ENCODE results near the gene MCHR1.
"Not testable (repeated sequence)": the region's sequence is repeated elsewhere in the genome, so short reads cannot be mapped to it uniquely, and the experiment has no call there.

The MCHR1 gene

GRCh38 chr22:40642316-40642715, 37.0 kb upstream of the MCHR1 start:
- Histone ChIP-seq H3K4me3 (ENCODE audit: low read length) (no peak overlapping the region), H3K9me3 (ENCODE audit: control insufficient read depth, low read length) (no peaks in the 10 kb centered on the region), H3K4me1 (ENCODE audit: control insufficient read depth, insufficient read depth, low read length) (peaks cover 31% of the 10 kb centered on the region), H3K9ac (ENCODE audit: low read length) (no peak overlapping the region), H3K36me3 (ENCODE audit: control insufficient read depth, insufficient read depth, low read length) (no peaks in the 10 kb centered on the region), H3K27me3 (ENCODE audit: control insufficient read depth, insufficient read depth, low read length) (no peaks in the 10 kb centered on the region)

DNA sequence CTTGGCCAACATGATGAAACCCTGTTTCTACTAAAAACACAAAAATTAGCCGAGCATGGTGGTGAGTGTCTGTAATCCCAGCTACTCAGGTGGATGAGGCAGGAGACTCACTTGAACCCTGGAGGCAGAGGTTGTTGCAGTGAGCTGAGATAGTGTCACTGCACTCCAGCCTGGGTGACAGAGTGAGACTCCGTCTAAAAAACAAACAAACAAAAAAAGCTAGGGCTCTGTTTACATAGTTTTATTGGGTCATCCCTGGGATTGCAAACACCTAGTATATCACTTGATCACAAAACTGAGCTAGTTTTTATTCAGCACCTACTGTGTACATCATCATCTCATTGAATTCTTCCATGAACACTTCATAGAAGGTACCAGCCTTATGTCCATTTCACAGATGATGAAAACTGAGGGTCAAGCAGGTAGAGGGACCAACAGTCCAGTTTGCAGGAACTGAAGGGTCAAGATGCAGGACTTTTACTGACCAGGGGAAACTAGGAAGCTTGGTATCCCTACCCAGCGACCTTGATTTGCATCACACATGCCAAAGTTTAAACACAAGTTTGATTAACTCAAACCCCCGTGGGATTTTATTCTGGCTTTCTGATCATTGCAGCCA, 33.6 kb upstream of the MCHR1 start:
- Histone ChIP-seq H3K4me3 (ENCODE audit: low read length) (no peak overlapping the region), H3K9ac (ENCODE audit: low read length) (peak overlapping the region; percentile 60), H3K27me3 (ENCODE audit: control insufficient read depth, insufficient read depth, low read length) (no peaks in the 10 kb centered on the region), H3K9me3 (ENCODE audit: control insufficient read depth, low read length) (no peaks in the 10 kb centered on the region), H3K4me1 (ENCODE audit: control insufficient read depth, insufficient read depth, low read length) (peaks cover 23% of the 10 kb centered on the region), H3K36me3 (ENCODE audit: control insufficient read depth, insufficient read depth, low read length) (no peaks in the 10 kb centered on the region)

GRCh38 chr22:40648386-40648785, 30.9 kb upstream of the MCHR1 start:
- Histone ChIP-seq H3K4me3 (ENCODE audit: low read length) (no peak overlapping the region), H3K27me3 (ENCODE audit: control insufficient read depth, insufficient read depth, low read length) (no peaks in the 10 kb centered on the region), H3K9ac (ENCODE audit: low read length) (no peak overlapping the region), H3K9me3 (ENCODE audit: control insufficient read depth, low read length) (no peaks in the 10 kb centered on the region), H3K4me1 (ENCODE audit: control insufficient read depth, insufficient read depth, low read length) (peaks cover 30% of the 10 kb centered on the region), H3K36me3 (ENCODE audit: control insufficient read depth, insufficient read depth, low read length) (no peaks in the 10 kb centered on the region)

DNA sequence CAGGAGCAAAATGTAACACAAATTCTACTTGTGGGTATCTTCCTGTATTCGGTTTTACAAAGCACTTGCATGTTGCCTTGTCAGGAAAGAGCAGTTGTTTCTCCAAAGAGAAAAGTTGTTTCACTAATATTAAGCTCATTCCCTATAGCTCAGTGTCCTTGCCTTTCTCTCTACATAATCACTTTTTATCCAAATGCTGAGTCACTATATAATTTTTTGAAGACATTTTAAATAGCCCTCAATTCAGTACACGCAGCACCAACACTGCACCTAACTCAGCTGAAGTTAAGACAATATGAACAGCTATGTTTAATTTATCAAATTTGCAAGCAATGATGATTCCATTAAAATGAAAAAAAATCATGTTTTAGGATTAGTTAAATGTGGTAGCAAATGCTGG, 28.2 kb upstream of the MCHR1 start:
- no peaks in the 10 kb centered on the region for H3K9me3 ChIP-seq (ENCODE audit: control insufficient read depth, low read length)
- H3K4me1 ChIP-seq (ENCODE audit: control insufficient read depth, insufficient read depth, low read length), result peaks cover 19% of the 10 kb centered on the region
- H3K27me3 ChIP-seq (ENCODE audit: control insufficient read depth, insufficient read depth, low read length), result no peaks in the 10 kb centered on the region
- H3K9ac ChIP-seq (ENCODE audit: low read length), result peak overlapping the region; percentile 91
- no peaks in the 10 kb centered on the region for H3K36me3 ChIP-seq (ENCODE audit: control insufficient read depth, insufficient read depth, low read length)
- peak overlapping the region; percentile 68 for H3K4me3 ChIP-seq (ENCODE audit: low read length)

GRCh38 chr22:40651563-40652501, 27.5 kb upstream of the MCHR1 start:
- H3K4me1 ChIP-seq (ENCODE audit: control insufficient read depth, insufficient read depth, low read length), result peaks cover 18% of the 10 kb centered on the region
- peak overlapping the region; percentile 68 for H3K4me3 ChIP-seq (ENCODE audit: low read length)
- no peaks in the 10 kb centered on the region for H3K9me3 ChIP-seq (ENCODE audit: control insufficient read depth, low read length)
- no peaks in the 10 kb centered on the region for H3K36me3 ChIP-seq (ENCODE audit: control insufficient read depth, insufficient read depth, low read length)
- H3K9ac ChIP-seq (ENCODE audit: low read length), result peak overlapping the region; percentile 91
- no peaks in the 10 kb centered on the region for H3K27me3 ChIP-seq (ENCODE audit: control insufficient read depth, insufficient read depth, low read length)

DNA sequence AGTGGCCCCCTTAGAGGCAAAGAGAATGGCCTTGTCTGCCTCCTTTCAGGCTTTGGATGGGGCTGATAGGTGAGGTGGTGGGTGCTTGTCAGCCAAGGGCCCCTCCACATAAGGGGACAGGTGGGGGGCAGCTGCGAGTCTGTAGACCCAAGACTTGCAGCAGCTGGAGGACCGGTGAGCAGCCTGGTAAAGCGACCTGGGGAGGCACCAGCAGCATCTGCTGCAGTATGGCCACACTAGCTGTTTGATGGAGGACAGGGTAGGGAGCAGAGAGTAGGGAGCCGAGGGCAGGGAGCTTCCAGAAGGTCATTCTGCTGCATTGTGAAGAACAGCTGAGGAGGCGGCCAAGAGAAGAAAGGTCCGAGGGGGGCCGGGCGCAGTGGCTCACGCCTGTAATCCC, 25.9 kb upstream of the MCHR1 start:
- H3K4me1 ChIP-seq (ENCODE audit: control insufficient read depth, insufficient read depth, low read length), result peaks cover 18% of the 10 kb centered on the region
- no peak overlapping the region for H3K9ac ChIP-seq (ENCODE audit: low read length)
- H3K4me3 ChIP-seq (ENCODE audit: low read length), result no peak overlapping the region
- no peaks in the 10 kb centered on the region for H3K9me3 ChIP-seq (ENCODE audit: control insufficient read depth, low read length)
- no peaks in the 10 kb centered on the region for H3K27me3 ChIP-seq (ENCODE audit: control insufficient read depth, insufficient read depth, low read length)
- no peaks in the 10 kb centered on the region for H3K36me3 ChIP-seq (ENCODE audit: control insufficient read depth, insufficient read depth, low read length)

GRCh38 chr22:40654522-40655167, 24.6 kb upstream of the MCHR1 start:
- no peak overlapping the region for H3K9ac ChIP-seq (ENCODE audit: low read length)
- H3K4me3 ChIP-seq (ENCODE audit: low read length), result no peak overlapping the region

DNA sequence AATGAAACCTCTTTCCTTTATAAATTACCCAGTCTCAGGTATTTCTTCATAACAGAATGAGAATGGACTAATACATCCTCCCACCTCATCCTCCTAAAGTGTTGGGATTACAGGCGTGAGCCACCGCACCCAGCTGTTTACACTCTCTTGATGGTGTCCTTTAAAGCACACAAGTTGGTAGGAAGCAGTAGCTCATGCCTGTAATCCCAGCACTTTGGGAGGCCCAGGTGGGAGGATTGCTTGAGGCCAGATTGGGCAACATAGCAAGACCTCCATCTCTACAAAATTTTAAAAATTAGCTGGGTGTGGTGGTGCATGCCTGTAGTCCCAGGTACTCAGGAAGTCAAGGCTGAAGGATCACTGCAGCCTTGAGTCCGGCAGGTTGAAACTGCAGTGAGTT, 23.3 kb upstream of the MCHR1 start:
- peaks cover 18% of the 10 kb centered on the region for H3K4me1 ChIP-seq (ENCODE audit: control insufficient read depth, insufficient read depth, low read length)
- not testable (repeated sequence) for H3K9me3 ChIP-seq (ENCODE audit: control insufficient read depth, low read length); H3K4me3 ChIP-seq (ENCODE audit: low read length); H3K36me3 ChIP-seq (ENCODE audit: control insufficient read depth, insufficient read depth, low read length); H3K9ac ChIP-seq (ENCODE audit: low read length); H3K27me3 ChIP-seq (ENCODE audit: control insufficient read depth, insufficient read depth, low read length)

More at GRCh38 chr22:40654522-40655167, 24.6 kb upstream of the MCHR1 start:
- no peaks in the 10 kb centered on the region for H3K27me3 ChIP-seq (ENCODE audit: control insufficient read depth, insufficient read depth, low read length)
- peaks cover 18% of the 10 kb centered on the region for H3K4me1 ChIP-seq (ENCODE audit: control insufficient read depth, insufficient read depth, low read length)
- no peaks in the 10 kb centered on the region for H3K36me3 ChIP-seq (ENCODE audit: control insufficient read depth, insufficient read depth, low read length)
- no peaks in the 10 kb centered on the region for H3K9me3 ChIP-seq (ENCODE audit: control insufficient read depth, low read length)

DNA sequence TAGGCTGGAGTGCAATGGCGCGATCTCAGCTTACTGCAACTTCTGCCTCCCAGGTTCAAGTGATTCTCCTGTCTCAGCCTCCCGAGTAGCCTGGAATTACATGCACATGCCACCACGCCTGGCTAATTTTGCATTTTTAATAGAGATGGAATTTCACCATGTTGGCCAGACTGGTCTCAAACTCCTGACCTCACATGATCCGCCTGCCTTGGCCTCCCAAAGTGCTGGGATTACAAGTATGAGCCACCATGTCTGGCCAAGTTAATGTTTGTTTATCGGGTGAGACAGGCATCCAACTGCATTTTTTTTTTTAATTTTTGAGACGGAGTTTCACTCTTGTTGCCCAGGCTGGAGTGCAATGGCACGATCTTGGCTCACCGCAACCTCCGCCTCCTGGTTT, 22.6 kb upstream of the MCHR1 start:
- not testable (repeated sequence) for H3K9me3 ChIP-seq (ENCODE audit: control insufficient read depth, low read length); H3K9ac ChIP-seq (ENCODE audit: low read length); H3K4me3 ChIP-seq (ENCODE audit: low read length); H3K36me3 ChIP-seq (ENCODE audit: control insufficient read depth, insufficient read depth, low read length); H3K27me3 ChIP-seq (ENCODE audit: control insufficient read depth, insufficient read depth, low read length)
- peaks cover 18% of the 10 kb centered on the region for H3K4me1 ChIP-seq (ENCODE audit: control insufficient read depth, insufficient read depth, low read length)

DNA sequence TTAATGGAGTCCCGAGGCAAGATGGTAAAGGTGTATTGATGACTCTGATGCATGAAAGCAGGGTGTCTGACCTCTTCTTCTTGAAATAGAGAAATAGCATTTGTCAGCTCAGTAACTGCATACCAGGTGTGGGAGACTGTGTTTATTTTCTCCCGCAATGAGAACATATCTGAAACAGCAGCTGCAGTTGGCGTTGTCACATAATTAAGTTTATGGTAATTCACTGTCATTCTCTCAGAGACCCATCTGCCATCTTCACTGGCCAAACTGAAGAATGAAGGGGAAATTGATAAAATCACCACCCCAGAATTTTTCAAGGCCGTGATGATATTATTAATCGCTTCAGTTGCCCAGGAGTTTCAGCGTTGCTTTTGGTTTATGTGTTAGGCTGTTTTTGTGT, 20.1 kb upstream of the MCHR1 start:
- Histone ChIP-seq H3K9ac (ENCODE audit: low read length) (no peak overlapping the region), H3K36me3 (ENCODE audit: control insufficient read depth, insufficient read depth, low read length) (no peaks in the 10 kb centered on the region), H3K4me3 (ENCODE audit: low read length) (no peak overlapping the region), H3K9me3 (ENCODE audit: control insufficient read depth, low read length) (no peaks in the 10 kb centered on the region), H3K27me3 (ENCODE audit: control insufficient read depth, insufficient read depth, low read length) (no peaks in the 10 kb centered on the region), H3K4me1 (ENCODE audit: control insufficient read depth, insufficient read depth, low read length) (peaks cover 8% of the 10 kb centered on the region)

DNA sequence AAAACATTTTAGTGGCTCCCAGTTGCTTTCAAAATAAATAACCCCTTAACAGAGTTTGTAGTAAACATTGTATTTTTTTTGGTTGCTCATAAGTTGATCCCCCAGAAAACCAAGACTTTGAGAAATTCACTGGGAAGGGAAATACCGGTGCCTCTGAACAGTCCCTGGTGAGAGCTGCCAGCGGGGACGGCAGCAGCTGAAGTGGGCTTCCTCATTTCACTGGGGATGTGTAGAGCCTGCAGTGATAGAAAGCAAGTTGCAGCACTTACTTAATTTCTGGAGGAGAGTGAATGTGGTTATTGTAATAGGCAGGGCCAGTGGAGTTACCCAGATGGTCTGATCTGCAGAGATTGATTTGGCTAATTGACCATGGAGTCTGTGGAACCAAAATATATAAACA, 18.6 kb upstream of the MCHR1 start:
- Histone ChIP-seq H3K36me3 (ENCODE audit: control insufficient read depth, insufficient read depth, low read length) (no peaks in the 10 kb centered on the region), H3K4me3 (ENCODE audit: low read length) (no peak overlapping the region), H3K4me1 (ENCODE audit: control insufficient read depth, insufficient read depth, low read length) (no peaks in the 10 kb centered on the region), H3K27me3 (ENCODE audit: control insufficient read depth, insufficient read depth, low read length) (no peaks in the 10 kb centered on the region), H3K9ac (ENCODE audit: low read length) (no peak overlapping the region), H3K9me3 (ENCODE audit: control insufficient read depth, low read length) (no peaks in the 10 kb centered on the region)

- no peaks in the 10 kb centered on the region for H3K27me3 ChIP-seq (ENCODE audit: control insufficient read depth, insufficient read depth, low read length)
- H3K9me3 ChIP-seq (ENCODE audit: control insufficient read depth, low read length), result no peaks in the 10 kb centered on the region
- no peaks in the 10 kb centered on the region for H3K36me3 ChIP-seq (ENCODE audit: control insufficient read depth, insufficient read depth, low read length)
- no peaks in the 10 kb centered on the region for H3K4me1 ChIP-seq (ENCODE audit: control insufficient read depth, insufficient read depth, low read length)
- no peak overlapping the region for H3K9ac ChIP-seq (ENCODE audit: low read length)
- H3K4me3 ChIP-seq (ENCODE audit: low read length), result no peak overlapping the region
These were observed 17.6 kb upstream of the MCHR1 start for GRCh38 chr22:40661671-40662070.

All from mucosa of stomach (tissue), 1 donor.